Muscle layer of duodenum (tissue), 2 donors: ENCODE measurements around the gene OSBPL5.
"Not testable (repeated sequence)": the region's sequence is repeated elsewhere in the genome, so short reads cannot be mapped to it uniquely, and the experiment has no call there.

Source experiments
- H3K27ac ChIP-seq: one replicate; pipeline ENCODE4 v1.7.0; 2013; ENCODE audit warnings: mild to moderate bottlenecking, low read length
- H3K27me3 ChIP-seq: one replicate; pipeline ENCODE4 v1.7.0; 2013; ENCODE audit warnings: low read depth, mild to moderate bottlenecking, control low read depth, low read length
- H3K36me3 ChIP-seq, 2 donors: one replicate each; pipeline ENCODE4 v1.7.0; 2013; ENCODE audit warnings: low read length in 2 of 2, control low read depth in 1 of 2, mild to moderate bottlenecking in 1 of 2; ENCODE audit not compliant: insufficient read depth in 2 of 2, control insufficient read depth in 1 of 2
- H3K4me1 ChIP-seq, 2 donors: one replicate each; pipeline ENCODE4 v1.7.0; 2013; ENCODE audit warnings: low read length in 2 of 2, mild to moderate bottlenecking in 2 of 2, control low read depth in 1 of 2, moderate library complexity in 1 of 2; ENCODE audit not compliant: insufficient read depth in 2 of 2, control insufficient read depth in 1 of 2
- H3K4me3 ChIP-seq, 2 donors: one replicate each; pipeline ENCODE4 v1.7.0; 2013; ENCODE audit warnings: low read length in 2 of 2, low read depth in 1 of 2, mild to moderate bottlenecking in 1 of 2
- H3K9me3 ChIP-seq, 2 donors: one replicate each; pipeline ENCODE4 v1.7.0; 2013; ENCODE audit warnings: low read length in 2 of 2, control low read depth in 1 of 2, mild to moderate bottlenecking in 1 of 2; ENCODE audit not compliant: control insufficient read depth in 1 of 2
- donor health status: healthy.

The OSBPL5 gene

GRCh38 chr11:3119141-3119821, 45.8 kb downstream of the OSBPL5 start:
- H3K9me3 ChIP-seq = no peaks in the 10 kb centered on the region
- no peak overlapping the region for H3K27ac ChIP-seq
- H3K36me3 ChIP-seq = peaks cover 7 to 37% of the 10 kb centered on the region in 2 donors
- no peak overlapping the region for H3K4me3 ChIP-seq
- H3K27me3 ChIP-seq = no peaks in the 10 kb centered on the region
- peaks cover 0 to 17% of the 10 kb centered on the region in 2 donors for H3K4me1 ChIP-seq

- H3K4me3 ChIP-seq = no peak overlapping the region
- peaks cover 0 to 26% of the 10 kb centered on the region in 2 donors for H3K36me3 ChIP-seq
- H3K4me1 ChIP-seq = no peaks in the 10 kb centered on the region
- H3K9me3 ChIP-seq = no peaks in the 10 kb centered on the region
- H3K27me3 ChIP-seq = no peaks in the 10 kb centered on the region
- no peak overlapping the region for H3K27ac ChIP-seq
Observed at GRCh38 chr11:3115321-3115720, 49.8 kb downstream of the OSBPL5 start.

GRCh38 chr11:3113661-3114060, 51.4 kb downstream of the OSBPL5 start:
- not testable (repeated sequence) for H3K27me3 ChIP-seq, H3K4me3 ChIP-seq, H3K9me3 ChIP-seq, H3K27ac ChIP-seq, H3K4me1 ChIP-seq
- peaks cover 0 to 12% of the 10 kb centered on the region in 2 donors for H3K36me3 ChIP-seq

GRCh38 chr11:3111919-3112690, 53.0 kb downstream of the OSBPL5 start:
- H3K4me3 ChIP-seq = no peak overlapping the region
- H3K27me3 ChIP-seq = no peaks in the 10 kb centered on the region
- no peaks in the 10 kb centered on the region for H3K4me1 ChIP-seq
- no peak overlapping the region for H3K27ac ChIP-seq
- peaks cover 3 to 20% of the 10 kb centered on the region in 2 donors for H3K36me3 ChIP-seq
- no peaks in the 10 kb centered on the region for H3K9me3 ChIP-seq

GRCh38 chr11:3111466-3111865, 53.6 kb downstream of the OSBPL5 start:
- H3K36me3 ChIP-seq = peaks cover 4 to 26% of the 10 kb centered on the region in 2 donors
- no peaks in the 10 kb centered on the region for H3K4me1 ChIP-seq
- H3K4me3 ChIP-seq = no peak overlapping the region
- H3K27ac ChIP-seq = no peak overlapping the region
- no peaks in the 10 kb centered on the region for H3K27me3 ChIP-seq
- H3K9me3 ChIP-seq = no peaks in the 10 kb centered on the region

- Histone ChIP-seq H3K4me3 (no peak overlapping the region), H3K9me3 (no peaks in the 10 kb centered on the region), H3K36me3 (peaks cover 4 to 31% of the 10 kb centered on the region in 2 donors), H3K27ac (no peak overlapping the region), H3K27me3 (no peaks in the 10 kb centered on the region), H3K4me1 (no peaks in the 10 kb centered on the region)
Observed at GRCh38 chr11:3109921-3110706, 55.0 kb downstream of the OSBPL5 start.

- H3K36me3 ChIP-seq = peaks cover 4 to 32% of the 10 kb centered on the region in 2 donors
- no peak overlapping the region for H3K27ac ChIP-seq
Observed at GRCh38 chr11:3109434-3109833, 55.7 kb downstream of the OSBPL5 start.

GRCh38 chr11:3108183-3108721, 56.9 kb downstream of the OSBPL5 start:
- no peaks in the 10 kb centered on the region for H3K9me3 ChIP-seq
- H3K36me3 ChIP-seq = peaks cover 4 to 41% of the 10 kb centered on the region in 2 donors
- H3K27me3 ChIP-seq = no peaks in the 10 kb centered on the region
- H3K4me1 ChIP-seq = no peaks in the 10 kb centered on the region
- no peak overlapping the region for H3K4me3 ChIP-seq
- no peak overlapping the region for H3K27ac ChIP-seq

More at GRCh38 chr11:3109434-3109833, 55.7 kb downstream of the OSBPL5 start:
- H3K4me1 ChIP-seq = no peaks in the 10 kb centered on the region
- no peak overlapping the region for H3K4me3 ChIP-seq
- H3K27me3 ChIP-seq = no peaks in the 10 kb centered on the region
- H3K9me3 ChIP-seq = no peaks in the 10 kb centered on the region

GRCh38 chr11:3107608-3108182, 57.4 kb downstream of the OSBPL5 start:
- peaks cover 4 to 45% of the 10 kb centered on the region in 2 donors for H3K36me3 ChIP-seq

GRCh38 chr11:3106736-3107524, 58.2 kb downstream of the OSBPL5 start:
- Histone ChIP-seq H3K27ac (no peak overlapping the region), H3K9me3 (no peaks in the 10 kb centered on the region), H3K36me3 (peaks cover 7 to 46% of the 10 kb centered on the region in 2 donors), H3K27me3 (no peaks in the 10 kb centered on the region), H3K4me1 (no peaks in the 10 kb centered on the region), H3K4me3 (no peak overlapping the region)

More at GRCh38 chr11:3107608-3108182, 57.4 kb downstream of the OSBPL5 start:
- Histone ChIP-seq H3K9me3 (no peaks in the 10 kb centered on the region), H3K4me1 (no peaks in the 10 kb centered on the region), H3K27me3 (no peaks in the 10 kb centered on the region), H3K27ac (no peak overlapping the region), H3K4me3 (no peak overlapping the region)
